ENCODE data around the gene SCO2.

Gene SCO2

GRCh38 chr22:50547263-50547985, 22.0 kb upstream of the SCO2 start:
- Histone ChIP-seq H3K4me2 (ENCODE audit: low read length) (no peak overlapping the region), H2AFZ (ENCODE audit: low read length) (no peak overlapping the region), H3K4me1 (ENCODE audit: insufficient read depth, low read length, severe bottlenecking) (peaks cover 26% of the 10 kb centered on the region), H4K20me1 (ENCODE audit: insufficient read depth, low read length) (no peaks in the 10 kb centered on the region), H3K9ac (ENCODE audit: low read length) (no peak overlapping the region), H3K79me2 (ENCODE audit: insufficient read depth, low read length) (no peaks in the 10 kb centered on the region), H3K9me2 (ENCODE audit: low read depth, low read length) (no peaks in the 10 kb centered on the region), H3K27ac (ENCODE audit: low read depth, low read length, poor library complexity, severe bottlenecking) (no peak overlapping the region), H3F3A (ENCODE audit: insufficient read depth, low read length) (no peaks in the 10 kb centered on the region), H3K4me3 (ENCODE audit: low read depth, low read length, poor library complexity, severe bottlenecking) (no peak overlapping the region), H3K36me3 (ENCODE audit: insufficient read depth, low read length) (no peaks in the 10 kb centered on the region), H3K27me3 (ENCODE audit: insufficient read depth, low read length) (peaks cover 5% of the 10 kb centered on the region; the same call in 1 of the 2 replicates), H3K9me3 (ENCODE audit: low read length) (no peaks in the 10 kb centered on the region)
- TF ChIP-seq CTCF (IDR thresholded peaks at IDR 0.05; ENCODE audit: low read length) (no peak), EZH2 (IDR thresholded peaks at IDR 0.05; ENCODE audit: borderline replicate concordance, low read length) (no peak)

GRCh38 chr22:50546326-50547262, 21.2 kb upstream of the SCO2 start:
- peaks cover 5% of the 10 kb centered on the region; the same call in 1 of the 2 replicates for H3K27me3 ChIP-seq (ENCODE audit: insufficient read depth, low read length)
- H3K27ac ChIP-seq (ENCODE audit: low read depth, low read length, poor library complexity, severe bottlenecking) = no peak overlapping the region
- no peaks in the 10 kb centered on the region for H3K9me3 ChIP-seq (ENCODE audit: low read length)
- no peak overlapping the region for H3K4me3 ChIP-seq (ENCODE audit: low read depth, low read length, poor library complexity, severe bottlenecking)
- H3K9ac ChIP-seq (ENCODE audit: low read length) = no peak overlapping the region
- TF ChIP-seq CTCF (IDR thresholded peaks at IDR 0.05; ENCODE audit: low read length) (no peak), EZH2 (IDR thresholded peaks at IDR 0.05; ENCODE audit: borderline replicate concordance, low read length) (no peak)
- no peak overlapping the region for H2AFZ ChIP-seq (ENCODE audit: low read length)
- no peak overlapping the region for H3K4me2 ChIP-seq (ENCODE audit: low read length)
- H3K4me1 ChIP-seq (ENCODE audit: insufficient read depth, low read length, severe bottlenecking) = peaks cover 35% of the 10 kb centered on the region
- no peaks in the 10 kb centered on the region for H4K20me1 ChIP-seq (ENCODE audit: insufficient read depth, low read length)
- no peaks in the 10 kb centered on the region for H3K9me2 ChIP-seq (ENCODE audit: low read depth, low read length)
- H3K79me2 ChIP-seq (ENCODE audit: insufficient read depth, low read length) = no peaks in the 10 kb centered on the region
- no peaks in the 10 kb centered on the region for H3F3A ChIP-seq (ENCODE audit: insufficient read depth, low read length)
- no peaks in the 10 kb centered on the region for H3K36me3 ChIP-seq (ENCODE audit: insufficient read depth, low read length)

- no peaks in the 10 kb centered on the region for H3K9me3 ChIP-seq (ENCODE audit: low read length)
- no peaks in the 10 kb centered on the region for H4K20me1 ChIP-seq (ENCODE audit: insufficient read depth, low read length)
- H3K27ac ChIP-seq (ENCODE audit: low read depth, low read length, poor library complexity, severe bottlenecking) = no peak within 1 kb of the TSS
- H3K9ac ChIP-seq (ENCODE audit: low read length) = no peak within 1 kb of the TSS
- TF ChIP-seq EZH2 (IDR thresholded peaks at IDR 0.05; ENCODE audit: borderline replicate concordance, low read length) = no peak
- no peak for TF ChIP-seq CTCF (IDR thresholded peaks at IDR 0.05; ENCODE audit: low read length)
- H3F3A ChIP-seq (ENCODE audit: insufficient read depth, low read length) = peaks cover 2% of the 10 kb centered on the region; the same call in 1 of the 2 replicates
- no peak within 1 kb of the TSS for H3K4me2 ChIP-seq (ENCODE audit: low read length)
- H3K4me1 ChIP-seq (ENCODE audit: insufficient read depth, low read length, severe bottlenecking) = peaks cover 43% of the 10 kb centered on the region
- H3K79me2 ChIP-seq (ENCODE audit: insufficient read depth, low read length) = no peaks in the 10 kb centered on the region
- no peak within 1 kb of the TSS for H2AFZ ChIP-seq (ENCODE audit: low read length)
- H3K9me2 ChIP-seq (ENCODE audit: low read depth, low read length) = no peaks in the 10 kb centered on the region
- no peak within 1 kb of the TSS for H3K4me3 ChIP-seq (ENCODE audit: low read depth, low read length, poor library complexity, severe bottlenecking)
- no peaks in the 10 kb centered on the region for H3K27me3 ChIP-seq (ENCODE audit: insufficient read depth, low read length)
- H3K36me3 ChIP-seq (ENCODE audit: insufficient read depth, low read length) = no peaks in the 10 kb centered on the region
These were observed 20.3 kb upstream of the SCO2 start, which contains the start of gene KLHDC7B for GRCh38 chr22:50545522-50546325. Gene KLHDC7B, plus strand, starts transcription at chr22:50545899. Its CDS starts 345 bp downstream, at chr22:50546244.

All from OCI-LY1 (cell line).